MM.1S (cell line): ENCODE data around the gene RGS7.

ENCODE experiments used
- CTCF ChIP-seq: fragments of 300-600 bp; sonication (generic); IDR thresholded peaks from 2 replicates; pipeline ENCODE4 v1.5.1; 2016; ENCODE audit warnings: antibody characterized with exemption, low read length, mixed read lengths
- EZH2 ChIP-seq: fragments of 300-600 bp; sonication (generic); optimal IDR thresholded peaks from 2 replicates; pipeline ENCODE3; 2017; ENCODE audit warnings: low read depth, mild to moderate bottlenecking, antibody characterized with exemption, low read length, mixed read lengths

GRCh38 chr1:241048622-241049021, 308.4 kb downstream of the RGS7 start:
- TF ChIP-seq CTCF (no peak), EZH2 (no peak)
